GM19239 (cell line): ENCODE results near the gene PPFIA2.
"Not testable (repeated sequence)": the region's sequence is repeated elsewhere in the genome, so short reads cannot be mapped to it uniquely, and the experiment has no call there.

Experiments
- DNase-seq: peaks from one replicate; pipeline ENCODE4 v3.0.0; 2011; ENCODE audit warnings: low spot score; ENCODE audit not compliant: insufficient read length
- FAIRE-seq: peaks from 2 replicates; lab custom pipeline; 2011; peaks lifted over from hg19 to GRCh38; lab: Jason Lieb, UNC

PPFIA2 gene

DNA sequence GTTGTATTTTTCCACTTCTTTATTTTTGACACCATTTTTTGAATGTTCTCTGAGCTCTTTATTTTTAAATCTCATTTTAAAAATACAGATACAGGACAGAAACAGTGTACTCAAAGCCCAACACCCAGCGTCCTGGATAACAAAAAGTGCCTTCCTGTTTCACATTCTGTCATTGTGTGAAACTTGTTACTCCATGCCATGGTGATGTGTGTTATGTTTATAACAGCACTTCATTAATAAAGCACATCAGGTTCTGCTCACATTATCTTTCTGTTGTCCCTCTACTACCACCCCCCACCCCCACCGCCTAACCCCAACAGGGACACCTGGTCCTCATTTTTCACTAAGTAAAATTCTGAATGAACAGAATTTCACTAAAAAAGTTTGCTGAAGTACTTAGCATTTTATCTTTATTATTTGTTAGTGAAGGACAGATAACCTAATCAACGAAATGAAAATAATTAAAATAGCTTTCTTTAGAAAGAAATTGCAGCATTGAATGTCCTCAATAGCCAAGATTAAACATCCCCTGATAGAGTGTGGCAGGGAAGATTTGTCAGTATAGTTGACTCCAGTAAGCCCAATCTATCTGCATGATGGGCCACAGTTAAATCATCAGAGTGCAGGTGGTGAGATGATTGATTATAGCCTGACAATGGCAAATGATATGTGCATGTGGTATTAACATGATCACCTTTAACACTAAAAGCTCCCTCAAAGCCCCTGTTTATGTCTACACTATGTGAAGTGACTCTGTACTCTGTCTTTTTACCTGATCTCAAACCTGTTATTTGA, 527.4 kb downstream of the PPFIA2 start:
- no peak for FAIRE-seq

GRCh38 chr12:81229759-81230158, 529.4 kb downstream of the PPFIA2 start:
- FAIRE-seq = no peak
- no peak for DNase-seq

More for the DNA sequence above, 527.4 kb downstream of the PPFIA2 start:
- DNase-seq = no peak

GRCh38 chr12:81224626-81225025, 534.5 kb downstream of the PPFIA2 start:
- no peak for FAIRE-seq
- no peak for DNase-seq

DNA sequence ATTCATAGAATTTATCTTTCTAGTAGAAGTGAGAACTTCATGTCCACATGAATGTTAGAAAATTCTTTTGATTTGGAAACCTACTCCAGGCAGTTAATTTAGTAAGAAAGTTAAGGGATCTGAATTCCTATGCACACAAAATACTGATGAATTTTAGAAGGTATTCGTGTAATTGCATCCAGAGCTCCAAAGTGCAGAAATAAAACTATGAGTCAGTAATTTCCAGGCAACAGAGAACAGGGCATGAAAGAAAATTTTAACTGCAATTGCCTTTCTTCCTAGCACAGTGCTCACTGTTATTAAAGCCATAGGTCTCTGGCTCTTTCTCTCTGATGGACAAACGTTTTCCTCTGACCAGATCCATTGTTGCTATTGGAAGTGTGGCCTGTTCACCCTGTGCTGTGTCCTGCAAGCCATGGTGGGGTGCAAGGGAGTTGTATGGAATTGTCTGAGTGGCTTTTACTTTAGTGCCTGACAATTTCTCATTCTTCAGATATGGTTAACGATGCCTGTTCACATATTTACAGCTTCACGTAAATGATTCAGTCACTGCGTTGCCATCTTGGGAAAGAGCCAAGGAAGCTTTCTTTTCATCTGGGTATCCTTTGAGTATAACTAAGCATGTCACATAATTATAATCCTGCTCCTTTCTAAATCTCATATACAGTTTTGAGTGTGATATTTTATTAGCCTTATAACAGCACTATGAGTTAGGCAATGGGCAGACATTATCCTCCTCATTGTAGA, 536.1 kb downstream of the PPFIA2 start:
- DNase-seq = no peak
- FAIRE-seq = no peak

GRCh38 chr12:81221681-81222080, 537.5 kb downstream of the PPFIA2 start:
- DNase-seq (no peak), FAIRE-seq (no peak)

DNA sequence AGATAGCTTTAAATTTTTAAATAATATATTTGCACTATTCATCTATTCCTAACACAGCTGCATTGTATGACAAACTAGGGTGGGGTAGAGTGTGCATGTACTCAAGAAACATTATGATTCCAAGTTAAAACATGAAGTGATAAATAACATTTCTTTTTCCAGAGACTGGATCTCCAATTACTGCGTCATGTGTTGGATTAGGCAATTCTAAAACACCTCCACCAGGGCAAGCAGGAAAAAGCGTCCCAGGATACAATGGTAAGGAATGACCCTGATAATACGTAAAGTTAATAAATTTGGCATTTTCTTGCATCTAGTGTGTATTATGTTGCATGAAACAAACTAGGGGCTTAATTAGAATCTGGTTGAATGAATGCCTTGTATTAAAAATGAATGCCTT, 542.4 kb downstream of the PPFIA2 start:
- FAIRE-seq = no peak

GRCh38 chr12:81212996-81213696, 546.0 kb downstream of the PPFIA2 start:
- DNase-seq (no peak), FAIRE-seq (no peak)

More for the DNA sequence above, 542.4 kb downstream of the PPFIA2 start:
- DNase-seq = no peak

GRCh38 chr12:81211306-81211705, 547.8 kb downstream of the PPFIA2 start:
- FAIRE-seq = no peak
- DNase-seq = no peak

- not testable (repeated sequence) for FAIRE-seq, DNase-seq
Observed at GRCh38 chr12:81209772-81210225, 549.4 kb downstream of the PPFIA2 start.

GRCh38 chr12:81209012-81209411, 550.1 kb downstream of the PPFIA2 start:
- no peak for DNase-seq
- no peak for FAIRE-seq

DNA sequence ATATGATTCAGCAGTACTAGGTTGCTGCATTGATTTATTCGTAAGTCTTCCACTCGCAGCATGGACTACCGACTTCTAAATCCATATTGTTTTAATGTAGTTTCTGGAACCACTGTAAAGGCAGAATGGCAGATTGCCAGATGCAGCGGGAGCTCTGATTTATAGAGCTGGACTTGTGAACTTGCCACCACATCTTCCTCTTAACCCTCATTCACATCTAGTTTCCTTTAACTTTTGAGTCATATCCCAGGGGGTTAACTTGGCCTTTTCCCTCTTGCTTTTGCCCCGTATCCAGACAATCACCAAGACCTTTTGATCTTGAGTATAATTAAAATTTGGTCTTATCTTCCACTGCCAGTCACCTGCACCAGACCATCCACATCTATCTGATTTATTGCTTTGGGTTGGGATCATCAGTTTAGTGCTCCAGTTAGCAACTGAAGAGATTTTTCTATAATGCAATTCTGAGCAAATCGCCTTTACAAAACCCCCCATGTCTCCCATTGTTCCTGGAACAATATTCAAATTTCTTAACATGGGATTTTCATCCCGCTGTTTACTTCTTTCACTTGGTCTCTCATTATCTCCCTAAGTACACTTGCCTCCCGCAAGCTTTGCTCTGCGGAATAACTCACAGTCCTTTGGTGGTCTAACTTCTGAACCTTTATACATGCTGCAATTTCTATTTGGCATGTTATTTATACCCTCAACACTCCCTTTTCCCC, 550.8 kb downstream of the PPFIA2 start:
- DNase-seq (no peak), FAIRE-seq (no peak)
